ENCODE measurements around the gene IL1R2. TPM values are rescaled to one million over a fixed set of nuclear protein-coding genes. Genes with fewer than 3 reads are reported as not detected.

The IL1R2 gene
- total RNA-seq, 6 experiments from 2014 or later = 5.5 to 22.8 (median 12.3) TPM

DNA sequence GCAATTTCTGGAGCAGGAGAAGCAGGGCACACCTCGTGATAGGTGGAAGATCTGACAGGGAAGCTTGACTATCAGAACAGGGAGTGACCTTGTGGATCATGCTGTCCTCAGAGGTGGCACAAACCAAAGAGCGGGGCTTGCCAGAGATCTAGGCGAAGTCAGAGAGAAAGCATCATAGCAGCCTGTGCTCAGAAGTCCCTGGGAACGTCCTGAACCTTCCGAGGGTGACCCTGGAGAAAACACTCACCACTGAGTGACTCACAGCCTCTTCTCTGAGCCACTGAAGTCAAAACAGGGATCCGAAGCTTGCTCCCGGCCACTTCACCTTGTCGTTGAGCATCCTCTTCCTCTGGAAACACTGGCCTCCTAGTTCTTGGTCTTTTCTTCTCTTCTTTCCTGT, 56.7 kb downstream of the IL1R2 start:
- intact Hi-C loops (cut with DNase I) = no loop called here
- Histone ChIP-seq H3K27ac (no peak overlapping the region), H3K36me3 (no peaks in the 10 kb centered on the region), H3K27me3 (no peaks in the 10 kb centered on the region), H3K4me1 (peaks cover 2 to 41% (median 15%) of the 10 kb centered on the region in 4 donors), H3K9me3 (no peaks in the 10 kb centered on the region), H3K4me3 (no peak overlapping the region)
- no peak for DNase-seq
- no peak for ATAC-seq
- TF ChIP-seq, protein P1, sequence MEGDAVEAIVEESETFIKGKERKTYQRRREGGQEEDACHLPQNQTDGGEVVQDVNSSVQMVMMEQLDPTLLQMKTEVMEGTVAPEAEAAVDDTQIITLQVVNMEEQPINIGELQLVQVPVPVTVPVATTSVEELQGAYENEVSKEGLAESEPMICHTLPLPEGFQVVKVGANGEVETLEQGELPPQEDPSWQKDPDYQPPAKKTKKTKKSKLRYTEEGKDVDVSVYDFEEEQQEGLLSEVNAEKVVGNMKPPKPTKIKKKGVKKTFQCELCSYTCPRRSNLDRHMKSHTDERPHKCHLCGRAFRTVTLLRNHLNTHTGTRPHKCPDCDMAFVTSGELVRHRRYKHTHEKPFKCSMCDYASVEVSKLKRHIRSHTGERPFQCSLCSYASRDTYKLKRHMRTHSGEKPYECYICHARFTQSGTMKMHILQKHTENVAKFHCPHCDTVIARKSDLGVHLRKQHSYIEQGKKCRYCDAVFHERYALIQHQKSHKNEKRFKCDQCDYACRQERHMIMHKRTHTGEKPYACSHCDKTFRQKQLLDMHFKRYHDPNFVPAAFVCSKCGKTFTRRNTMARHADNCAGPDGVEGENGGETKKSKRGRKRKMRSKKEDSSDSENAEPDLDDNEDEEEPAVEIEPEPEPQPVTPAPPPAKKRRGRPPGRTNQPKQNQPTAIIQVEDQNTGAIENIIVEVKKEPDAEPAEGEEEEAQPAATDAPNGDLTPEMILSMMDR (IDR thresholded peaks at IDR 0.05) = no peak
- TF ChIP-seq POLR2A (IDR thresholded peaks at IDR 0.05) = no peak
- 44% methylated on average over 6 of the region's 8 CpGs for WGBS (ENCODE audit: insufficient coverage, low coverage, low lambda C conversion rate, missing lambda C conversion rate)

DNA sequence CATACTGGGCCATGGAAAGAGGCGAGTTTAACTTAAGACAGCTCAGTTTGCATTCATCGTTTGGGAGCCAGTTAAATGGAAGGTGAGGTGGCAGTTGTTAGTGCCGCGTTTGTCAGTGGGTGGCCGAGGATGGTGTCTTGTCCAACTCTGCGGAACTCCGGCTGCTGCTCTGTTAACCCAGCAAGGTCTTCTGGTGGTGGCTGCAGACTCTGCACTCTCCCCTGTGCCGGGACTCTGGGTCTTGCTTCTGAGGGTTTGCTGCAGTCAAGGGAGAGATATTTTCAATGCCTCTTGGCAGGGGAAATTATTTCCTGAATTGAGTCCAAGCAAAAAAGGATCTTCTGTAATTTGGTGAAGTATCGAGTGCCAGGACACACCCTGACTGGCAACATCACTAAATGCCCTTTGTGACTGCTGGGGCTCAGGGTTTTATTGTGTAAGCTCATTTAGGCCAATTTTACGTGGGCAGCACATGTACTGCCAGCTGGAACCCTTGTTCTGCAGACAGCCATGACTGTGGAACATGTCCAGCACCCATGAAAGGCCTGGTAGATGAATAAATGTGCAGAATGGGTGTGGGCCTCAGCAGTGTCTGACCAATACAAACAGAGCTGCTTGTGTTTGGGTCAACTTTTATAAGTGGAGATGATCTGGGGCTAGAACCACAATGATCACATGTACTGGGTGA, 58.1 kb downstream of the IL1R2 start:
- peaks cover 2 to 38% (median 12%) of the 10 kb centered on the region in 4 donors for H3K4me1 ChIP-seq
- H3K27me3 ChIP-seq = no peaks in the 10 kb centered on the region
- TF ChIP-seq, protein P1 (IDR thresholded peaks at IDR 0.05) = no peak
- no peak for TF ChIP-seq POLR2A (IDR thresholded peaks at IDR 0.05)
- peak overlapping the region in 1 of 3 donors; percentile 6 for H3K4me3 ChIP-seq
- H3K9me3 ChIP-seq = no peaks in the 10 kb centered on the region
- peak; percentile 73 to 93 (median 87) for ATAC-seq
- no peaks in the 10 kb centered on the region for H3K36me3 ChIP-seq
- WGBS (ENCODE audit: insufficient coverage, low coverage, low lambda C conversion rate, missing lambda C conversion rate) = 27% methylated on average over 10 of the region's 10 CpGs
- peak overlapping the region; percentile 49 to 77 (median 66) for H3K27ac ChIP-seq
- intact Hi-C loops (cut with DNase I) = no loop called here
- DNase-seq = peak; percentile 63 to 92 (median 80)

DNA sequence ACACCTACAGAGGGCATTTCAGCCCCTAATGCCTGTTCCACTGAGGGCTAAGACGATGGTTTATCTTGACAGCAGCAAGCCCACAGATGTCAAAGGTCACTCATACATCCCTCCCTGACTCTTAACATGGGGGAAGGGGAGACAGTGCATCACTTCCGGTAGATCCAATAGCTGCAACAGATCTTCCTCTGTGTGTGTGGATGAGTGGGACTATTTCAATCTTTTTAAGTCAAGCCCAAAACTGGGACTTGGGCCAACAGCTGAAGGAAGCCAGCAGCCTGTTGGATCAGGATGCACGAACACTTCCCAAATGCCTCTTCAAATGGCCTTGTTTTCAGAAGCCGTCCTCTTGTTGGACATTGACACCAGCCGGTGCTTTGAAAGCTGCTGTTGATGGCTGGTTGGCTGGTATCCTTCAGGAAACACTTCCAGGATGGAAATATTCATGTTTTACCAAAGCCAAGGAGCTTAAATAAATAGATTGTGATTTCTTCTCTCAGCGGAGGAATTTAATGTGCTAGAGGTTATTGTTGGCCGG, 59.2 kb downstream of the IL1R2 start:
- H3K27ac ChIP-seq = peak overlapping the region; percentile 49 to 77 (median 66)

DNA sequence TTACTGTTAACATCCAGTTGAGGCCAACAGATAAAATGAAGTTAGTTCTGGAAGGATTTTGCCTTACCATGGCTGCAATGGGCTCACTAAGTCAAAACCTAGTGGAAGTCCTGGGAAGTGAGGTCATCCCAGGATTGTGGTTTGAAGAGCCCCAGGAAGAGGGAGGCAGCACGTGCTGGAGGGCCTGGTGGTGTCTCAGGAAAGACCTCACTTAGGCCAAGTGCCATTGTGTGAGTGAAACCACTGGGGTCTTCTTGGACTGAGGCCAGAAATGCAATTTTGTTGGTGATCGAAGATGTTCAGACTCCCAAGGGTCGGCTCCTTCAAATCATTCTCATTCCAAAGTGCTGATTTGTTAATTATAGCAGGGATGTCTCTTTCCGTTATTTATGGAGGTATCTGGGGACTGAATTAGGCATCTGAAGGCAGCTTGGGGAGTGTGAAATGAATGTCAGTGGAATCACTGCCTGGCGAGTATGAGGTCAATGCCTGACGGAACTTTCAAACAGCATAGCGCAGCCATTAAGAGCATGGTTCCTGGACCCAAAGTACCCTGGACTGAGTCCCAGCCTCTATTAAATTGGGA, 60.0 kb downstream of the IL1R2 start:
- no peak for DNase-seq
- WGBS (ENCODE audit: insufficient coverage, low coverage, low lambda C conversion rate, missing lambda C conversion rate) = no CpG with 5 or more reads among the region's 7 CpGs
- Histone ChIP-seq H3K27ac (peak overlapping the region; percentile 49 to 77 (median 66)), H3K4me3 (no peak overlapping the region), H3K4me1 (peaks cover 0 to 45% (median 12%) of the 10 kb centered on the region in 4 donors), H3K36me3 (no peaks in the 10 kb centered on the region), H3K27me3 (no peaks in the 10 kb centered on the region), H3K9me3 (no peaks in the 10 kb centered on the region)
- no peak for TF ChIP-seq POLR2A (IDR thresholded peaks at IDR 0.05)
- TF ChIP-seq, protein P1 (IDR thresholded peaks at IDR 0.05) = no peak
- no peak for ATAC-seq
- intact Hi-C loops (cut with DNase I) = no loop called here

More for the DNA sequence above, 59.2 kb downstream of the IL1R2 start:
- DNase-seq = peak in 2 of 3 donors; percentile 75 to 79
- Histone ChIP-seq H3K4me3 (no peak overlapping the region), H3K36me3 (no peaks in the 10 kb centered on the region), H3K9me3 (no peaks in the 10 kb centered on the region), H3K4me1 (peaks cover 1 to 47% (median 12%) of the 10 kb centered on the region in 4 donors), H3K27me3 (no peaks in the 10 kb centered on the region)
- 24% methylated on average over 6 of the region's 7 CpGs for WGBS (ENCODE audit: insufficient coverage, low coverage, low lambda C conversion rate, missing lambda C conversion rate)
- intact Hi-C loops (cut with DNase I) = no loop called here
- ATAC-seq = peak; percentile 28 to 57 (median 44)
- TF ChIP-seq, protein P1 (IDR thresholded peaks at IDR 0.05) = no peak
- TF ChIP-seq POLR2A (IDR thresholded peaks at IDR 0.05) = no peak

All from right lobe of liver (tissue), 6 donors.